Gastroesophageal sphincter (tissue), 4 donors: ENCODE results near the gene LMX1B. TPM values are rescaled to one million over a fixed set of nuclear protein-coding genes. Genes with fewer than 3 reads are reported as not detected.
A peak's percentile ranks its signal among the peaks of the same experiment; 100 is the strongest.

Experiments used
- ATAC-seq: fragments of 150-250 bp; one replicate; pipeline ENCODE4 v1.9.1; 2016; ENCODE audit warnings: mild to moderate bottlenecking, moderate library complexity
- H3K27ac ChIP-seq, 4 donors: fragments of 200-600 bp; sonication (generic) in 3 of 4; 1 replicate in 3 of 4; 2 replicates in 1 of 4; pipeline ENCODE4 v1.5.1; 2016 to 2019
- H3K27me3 ChIP-seq: fragments of 200-600 bp; sonication (generic); one replicate; pipeline ENCODE4 v1.5.1; 2019
- H3K36me3 ChIP-seq, 2 donors: fragments of 200-600 bp; sonication (generic); one replicate each; pipeline ENCODE4 v1.5.1; 2019; ENCODE audit warnings: control low read depth in 1 of 2
- H3K4me1 ChIP-seq, 3 donors: fragments of 200-600 bp; sonication (generic); 1 replicate in 2 of 3; 2 replicates in 1 of 3; pipeline ENCODE4 v1.5.1; 2016 to 2019; ENCODE audit warnings: control low read depth in 2 of 3
- H3K4me3 ChIP-seq, 2 donors: fragments of 200-600 bp; sonication (generic); one replicate each; pipeline ENCODE4 v1.5.1; 2019; ENCODE audit warnings: mild to moderate bottlenecking in 1 of 2, moderate library complexity in 1 of 2
- H3K9me3 ChIP-seq, 3 donors: fragments of 200-600 bp; sonication (generic); one replicate each; pipeline ENCODE4 v1.5.1; 2017 to 2019; ENCODE audit warnings: control low read depth in 2 of 3
- EP300 ChIP-seq: sonication (generic); formaldehyde crosslinking; IDR thresholded peaks from one replicate; pipeline ENCODE4 v1.6.1; 2017; ENCODE audit warnings: antibody characterized with exemption, mild to moderate bottlenecking
- POLR2A ChIP-seq, 2 donors: fragments of 450-650 bp; IDR thresholded peaks; one replicate each; pipeline ENCODE4 v1.6.1; 2017; ENCODE audit warnings: antibody characterized with exemption in 2 of 2, mild to moderate bottlenecking in 2 of 2, moderate library complexity in 1 of 2
- POLR2AphosphoS5 ChIP-seq: sonication (generic); formaldehyde crosslinking; IDR thresholded peaks from one replicate; pipeline ENCODE4 v1.6.1; 2017; ENCODE audit warnings: antibody characterized with exemption
- WGBS, 2 donors: methylation state at CpG; one replicate each; pipeline ENCODE4 v1.1.5; 2018; ENCODE audit warnings: low coverage in 1 of 2; 5-methylcytosine and 5-hydroxymethylcytosine counted together
- total RNA-seq, 4 donors: library from RNA; depleted of rRNA; stranded (reverse); fragments of >200 nt; gene quantifications; one replicate each; pipeline ENCODE4 v1.1.0, GENCODE V29; 2016
- TF ChIP-seq, protein P1 (sequence below), 4 experiments: fragments of 200-600 bp in 2 of 4; fragments of 450-650 bp in 2 of 4; sonication (generic) in 1 of 4; IDR thresholded peaks; one replicate each; pipeline ENCODE4 v1.5.1; 2017 to 2019; ENCODE audit warnings: antibody characterized with exemption in 4 of 4, mild to moderate bottlenecking in 2 of 4, moderate library complexity in 2 of 4

Gene LMX1B
- total RNA-seq: under 1 TPM; 0.13 to 0.58 (median 0.27) TPM

DNA sequence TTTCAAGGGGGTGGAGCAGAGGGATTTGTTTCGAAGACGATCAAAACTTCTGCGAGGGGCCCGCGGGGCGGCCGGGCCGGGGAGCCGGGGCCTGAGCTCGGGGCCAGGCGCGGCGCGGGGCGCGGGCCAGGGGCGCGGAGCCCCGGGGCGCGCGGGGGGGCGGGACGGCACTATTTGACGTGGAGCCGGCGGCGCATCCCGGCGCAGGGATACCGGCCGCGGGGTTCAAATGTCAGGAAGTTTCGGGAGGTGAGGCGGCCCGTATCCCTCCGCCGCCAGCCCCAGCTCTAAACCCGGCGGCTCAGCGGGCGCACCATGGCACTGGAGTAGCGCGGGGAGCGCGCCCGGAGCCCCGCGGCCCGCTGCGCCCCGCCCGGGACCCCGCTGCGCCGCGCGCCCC, at the start of gene LMX1B:
TSS of gene LMX1B (plus strand) at position 278 of the 400 bp plus-strand sequence. CDS start 522 bp downstream, outside the sequence.
- Histone ChIP-seq H3K27ac (peak within 1 kb of the TSS in 1 of 4 donors; percentile 29), H3K4me3 (peak within 1 kb of the TSS; percentile 1 to 49), H3K4me1 (peaks cover 0 to 64% (median 36%) of the 10 kb centered on the region in 3 donors), H3K36me3 (no peaks in the 10 kb centered on the region), H3K27me3 (peaks cover 98% of the 10 kb centered on the region), H3K9me3 (no peaks in the 10 kb centered on the region)
- no peak for ATAC-seq
- TF ChIP-seq POLR2AphosphoS5: no peak
- no peak for TF ChIP-seq POLR2A (IDR thresholded peaks at IDR 0.05)
- TF ChIP-seq, protein P1, sequence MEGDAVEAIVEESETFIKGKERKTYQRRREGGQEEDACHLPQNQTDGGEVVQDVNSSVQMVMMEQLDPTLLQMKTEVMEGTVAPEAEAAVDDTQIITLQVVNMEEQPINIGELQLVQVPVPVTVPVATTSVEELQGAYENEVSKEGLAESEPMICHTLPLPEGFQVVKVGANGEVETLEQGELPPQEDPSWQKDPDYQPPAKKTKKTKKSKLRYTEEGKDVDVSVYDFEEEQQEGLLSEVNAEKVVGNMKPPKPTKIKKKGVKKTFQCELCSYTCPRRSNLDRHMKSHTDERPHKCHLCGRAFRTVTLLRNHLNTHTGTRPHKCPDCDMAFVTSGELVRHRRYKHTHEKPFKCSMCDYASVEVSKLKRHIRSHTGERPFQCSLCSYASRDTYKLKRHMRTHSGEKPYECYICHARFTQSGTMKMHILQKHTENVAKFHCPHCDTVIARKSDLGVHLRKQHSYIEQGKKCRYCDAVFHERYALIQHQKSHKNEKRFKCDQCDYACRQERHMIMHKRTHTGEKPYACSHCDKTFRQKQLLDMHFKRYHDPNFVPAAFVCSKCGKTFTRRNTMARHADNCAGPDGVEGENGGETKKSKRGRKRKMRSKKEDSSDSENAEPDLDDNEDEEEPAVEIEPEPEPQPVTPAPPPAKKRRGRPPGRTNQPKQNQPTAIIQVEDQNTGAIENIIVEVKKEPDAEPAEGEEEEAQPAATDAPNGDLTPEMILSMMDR (IDR thresholded peaks at IDR 0.05): no peak
- no peak for TF ChIP-seq EP300
- no CpG with 5 or more reads among the region's 58 CpGs for WGBS, 2 donors

DNA sequence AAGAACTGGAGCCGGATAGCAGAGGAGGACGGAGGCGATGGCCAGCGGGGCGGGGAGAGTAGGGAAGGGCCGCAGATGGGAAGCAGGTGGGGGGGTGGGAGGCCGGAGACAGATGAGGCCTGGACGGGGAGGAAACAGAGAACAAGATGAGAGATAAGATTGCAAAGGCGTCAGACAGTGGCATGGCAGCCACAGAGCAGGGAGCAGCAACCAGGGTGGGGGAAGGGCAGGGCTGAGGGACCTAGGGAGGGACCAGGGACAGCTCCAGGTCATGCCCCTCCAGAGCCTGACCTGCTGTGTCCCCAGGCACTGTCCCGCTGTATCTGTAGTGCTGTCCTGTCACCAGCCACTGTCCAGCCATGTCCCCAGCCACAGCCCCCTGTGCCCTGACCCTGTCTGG, 49.6 kb upstream of the LMX1B start:
- no peak overlapping the region for H3K27ac ChIP-seq
- 34 to 40% methylated on average over 7 to 8 of the region's 10 CpGs for WGBS, 2 donors
- peaks cover 70% of the 10 kb centered on the region for H3K27me3 ChIP-seq
- no peaks in the 10 kb centered on the region for H3K36me3 ChIP-seq
- no peak for ATAC-seq
- no peaks in the 10 kb centered on the region for H3K4me1 ChIP-seq
- peaks cover 0 to 4% (median 0%) of the 10 kb centered on the region in 3 donors for H3K9me3 ChIP-seq
- TF ChIP-seq, protein P1 (IDR thresholded peaks at IDR 0.05): no peak
- TF ChIP-seq POLR2AphosphoS5: no peak
- TF ChIP-seq EP300: no peak
- TF ChIP-seq POLR2A (IDR thresholded peaks at IDR 0.05): no peak
- H3K4me3 ChIP-seq: no peak overlapping the region

DNA sequence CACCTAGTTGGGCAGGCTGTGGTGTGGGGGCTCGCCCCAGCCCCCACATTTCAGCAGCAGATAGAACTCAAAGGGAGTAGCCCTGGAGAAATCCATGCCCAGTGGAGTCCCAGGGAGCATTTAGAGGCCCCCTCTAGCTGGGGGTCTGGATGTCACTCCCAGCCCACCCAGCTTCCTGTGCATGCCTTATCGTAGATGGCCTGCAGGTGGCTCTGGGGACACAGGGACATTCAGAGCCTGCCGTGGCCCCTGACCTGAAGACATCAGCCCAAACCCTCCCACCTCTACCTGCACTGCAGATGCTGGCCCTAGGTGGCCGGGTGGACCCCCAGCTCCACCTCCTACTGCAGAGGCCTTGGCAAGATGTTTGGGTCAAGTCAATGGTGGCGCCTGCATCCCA, 49.0 kb upstream of the LMX1B start:
- no peaks in the 10 kb centered on the region for H3K4me1 ChIP-seq
- TF ChIP-seq, protein P1 (IDR thresholded peaks at IDR 0.05): no peak
- no peak for TF ChIP-seq POLR2AphosphoS5
- TF ChIP-seq POLR2A (IDR thresholded peaks at IDR 0.05): no peak
- TF ChIP-seq EP300: no peak
- no peak overlapping the region for H3K4me3 ChIP-seq
- no peaks in the 10 kb centered on the region for H3K9me3 ChIP-seq
- peaks cover 71% of the 10 kb centered on the region for H3K27me3 ChIP-seq
- no CpG with 5 or more reads among the region's 5 CpGs for WGBS, 2 donors
- no peak for ATAC-seq
- H3K36me3 ChIP-seq: no peaks in the 10 kb centered on the region
- H3K27ac ChIP-seq: no peak overlapping the region

DNA sequence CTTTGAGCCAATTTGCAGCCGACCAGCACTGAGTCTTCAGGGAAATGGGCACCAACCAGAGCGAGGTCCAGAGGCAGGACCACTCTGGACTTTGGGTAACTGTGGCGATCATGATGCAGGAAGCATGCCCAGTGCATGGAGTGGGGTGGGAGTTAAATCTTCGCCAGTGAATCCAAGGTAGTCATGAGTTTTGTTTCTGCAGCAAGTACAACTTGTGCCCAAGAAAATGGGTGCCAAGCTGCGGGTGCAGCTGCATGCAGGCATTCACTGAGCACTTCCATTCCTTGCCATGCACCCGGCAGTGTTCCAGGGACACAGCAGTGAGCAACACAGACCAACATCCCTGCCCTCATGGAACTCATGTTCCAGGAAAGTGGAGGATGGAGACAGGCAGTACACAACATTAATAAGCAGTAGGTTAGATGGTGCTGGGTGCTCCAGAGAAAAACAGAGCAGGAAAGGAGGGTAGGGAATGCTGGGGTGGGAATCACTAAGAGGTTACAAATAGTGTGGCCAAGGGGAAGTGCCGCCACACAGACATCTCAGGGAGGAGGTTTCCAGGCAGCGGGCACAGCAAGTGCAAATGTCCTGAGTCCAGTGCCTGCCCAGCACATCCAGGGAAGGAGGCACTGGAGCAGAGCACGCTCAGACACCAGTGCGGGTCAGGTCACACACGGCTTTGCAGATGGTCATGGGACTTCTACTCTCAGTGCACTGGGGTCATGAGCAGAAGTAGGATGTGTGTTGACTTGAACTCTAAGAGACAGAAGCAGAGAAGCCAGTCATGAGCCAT, 48.2 kb upstream of the LMX1B start:
- 91% methylated on average over 4 of the region's 11 CpGs for WGBS, 2 donors
- H3K4me1 ChIP-seq: no peaks in the 10 kb centered on the region
- TF ChIP-seq, protein P1 (IDR thresholded peaks at IDR 0.05): no peak
- peaks cover 69% of the 10 kb centered on the region for H3K27me3 ChIP-seq
- no peak overlapping the region for H3K27ac ChIP-seq
- no peak overlapping the region for H3K4me3 ChIP-seq
- no peak for ATAC-seq
- no peaks in the 10 kb centered on the region for H3K36me3 ChIP-seq
- H3K9me3 ChIP-seq: no peaks in the 10 kb centered on the region

DNA sequence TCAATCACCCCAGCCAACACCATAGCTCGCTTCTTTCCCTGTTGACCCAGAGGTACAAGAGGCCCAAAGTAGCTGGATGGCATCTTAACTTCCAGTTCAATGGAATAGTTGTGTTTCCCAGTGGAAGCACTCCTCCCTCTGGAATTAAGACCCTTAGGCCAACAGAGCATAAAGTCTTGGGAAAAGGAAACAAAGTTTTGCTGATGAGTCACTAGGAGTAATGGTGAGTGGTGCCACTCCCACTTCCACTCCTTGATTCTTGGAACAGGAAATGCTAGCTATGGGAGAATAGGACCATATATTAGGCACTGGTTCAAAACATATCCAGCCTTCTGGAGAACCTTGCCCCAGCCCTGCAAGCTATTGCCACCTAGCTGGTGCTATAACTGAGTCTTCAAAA, 44.7 kb upstream of the LMX1B start:
- Histone ChIP-seq H3K4me1 (no peaks in the 10 kb centered on the region), H3K27me3 (peaks cover 43% of the 10 kb centered on the region), H3K9me3 (no peaks in the 10 kb centered on the region), H3K27ac (no peak overlapping the region), H3K36me3 (no peaks in the 10 kb centered on the region), H3K4me3 (no peak overlapping the region)
- 100% methylated on average over 1 of the region's 1 CpG for WGBS, 2 donors
- ATAC-seq: no peak
- TF ChIP-seq POLR2AphosphoS5 (no peak), EP300 (no peak), POLR2A (IDR thresholded peaks at IDR 0.05) (no peak)
- TF ChIP-seq, protein P1 (IDR thresholded peaks at IDR 0.05): no peak
